HepG2 (cell line): ENCODE results near the gene CRTC2. TPM values are rescaled to one million over a fixed set of nuclear protein-coding genes. Genes with fewer than 3 reads are reported as not detected.

Source experiments
- AGO1 ChIP-seq: fragments of 200-400 bp; formaldehyde crosslinking; IDR thresholded peaks from 2 replicates; pipeline ENCODE4 v1.6.1; 2017; ENCODE audit warnings: mild to moderate bottlenecking, low read depth, low read length, moderate library complexity; ENCODE audit not compliant: poor library complexity, severe bottlenecking
- EED ChIP-seq: sonication (generic); formaldehyde crosslinking; IDR thresholded peaks from 2 replicates; pipeline ENCODE4 v1.5.0; 2020; ENCODE audit warnings: mild to moderate bottlenecking, missing genetic modification reagents
- KAT8 ChIP-seq: IDR thresholded peaks from 2 replicates; pipeline ENCODE4 v1.6.1; 2016; ENCODE audit warnings: missing genetic modification reagents, missing compliant biosample characterization
- KDM6A ChIP-seq: IDR thresholded peaks from 2 replicates; pipeline ENCODE4 v1.6.1; 2016; ENCODE audit warnings: low read depth
- NCOA1 ChIP-seq: sonication (generic); formaldehyde crosslinking; IDR thresholded peaks from 2 replicates; pipeline ENCODE4 v1.9.0; 2021; ENCODE audit warnings: missing genetic modification reagents
- NFATC3 ChIP-seq: sonication (generic); formaldehyde crosslinking; IDR thresholded peaks from 2 replicates; pipeline ENCODE4 v1.5.1; 2020; ENCODE audit warnings: mild to moderate bottlenecking, missing genetic modification reagents
- PHF20 ChIP-seq: sonication (generic); formaldehyde crosslinking; IDR thresholded peaks from 2 replicates; pipeline ENCODE4 v1.5.0; 2020; ENCODE audit warnings: mild to moderate bottlenecking, missing genetic modification reagents
- WIZ ChIP-seq: sonication (generic); formaldehyde crosslinking; IDR thresholded peaks from 2 replicates; pipeline ENCODE4 v1.5.1; 2020; ENCODE audit warnings: mild to moderate bottlenecking, missing genetic modification reagents
- ZBTB7B ChIP-seq: sonication (generic); formaldehyde crosslinking; IDR thresholded peaks from 2 replicates; pipeline ENCODE4 v1.4.0; 2020; ENCODE audit warnings: missing genetic modification reagents
- ZFP90 ChIP-seq: sonication (generic); formaldehyde crosslinking; IDR thresholded peaks from 2 replicates; pipeline ENCODE4 v1.8.0; 2022; ENCODE audit warnings: missing genetic modification reagents, mild to moderate bottlenecking, inconsistent platforms, borderline replicate concordance
- ZKSCAN1 ChIP-seq: fragments of 150-350 bp; IDR thresholded peaks from 2 replicates; pipeline ENCODE4 v1.6.1; 2014; ENCODE audit warnings: low read length
- ZMAT3 ChIP-seq: sonication (generic); formaldehyde crosslinking; conservative IDR thresholded peaks from 2 replicates; pipeline ENCODE4 v1.7.0; 2021; ENCODE audit warnings: missing genetic modification reagents
- ZNF670 ChIP-seq: sonication (generic); formaldehyde crosslinking; IDR thresholded peaks from 2 replicates; pipeline ENCODE4 v1.8.0; 2022; ENCODE audit warnings: mild to moderate bottlenecking, missing genetic modification reagents, borderline replicate concordance
- ZNF761 ChIP-seq: sonication (generic); formaldehyde crosslinking; conservative IDR thresholded peaks from 2 replicates; pipeline ENCODE4 v1.4.0; 2020; ENCODE audit warnings: mild to moderate bottlenecking, missing genetic modification reagents
- polyA plus RNA-seq, 8 experiments: library from polyadenylated mRNA; depleted of rRNA in 3 of 8; stranded (reverse) in 7 of 8; unstranded in 1 of 8; fragments of >200 nt; fragmentation: Illumina TruSeq in 4 of 8; extraction: Trizol in 4 of 8; gene quantifications; 2 replicates each; pipeline versions ENCODE4 v1.2.1 to v1.2.3, GENCODE V29; 2011 to 2016; ENCODE audit warnings: low read depth in 4 of 8, missing spikeins in 1 of 8, mixed read lengths in 1 of 8; ENCODE audit not compliant: insufficient read depth in 1 of 8
- total RNA-seq, 5 experiments: library from RNA; depleted of rRNA; stranded (reverse); fragments of >200 nt; fragmentation: Illumina TruSeq; extraction: Trizol; gene quantifications; 2 replicates each; pipeline ENCODE4 v1.2.3, GENCODE V29; 2016; ENCODE audit warnings: low read depth in 1 of 5
- TF ChIP-seq, protein P1 (sequence below): sonication (generic); formaldehyde crosslinking; IDR thresholded peaks from 2 replicates; pipeline ENCODE4 v1.5.1; 2020; ENCODE audit warnings: mild to moderate bottlenecking, missing genetic modification reagents, borderline replicate concordance
- TF ChIP-seq, protein P2 (sequence below): sonication (generic); formaldehyde crosslinking; IDR thresholded peaks from 2 replicates; pipeline ENCODE4 v1.9.0; 2022; ENCODE audit warnings: missing genetic modification reagents, mild to moderate bottlenecking, borderline replicate concordance
- TF ChIP-seq, protein P3 (sequence below): IDR thresholded peaks from 2 replicates; pipeline ENCODE4 v1.6.1; 2018; ENCODE audit warnings: missing genetic modification reagents
- TF ChIP-seq, protein P4 (sequence below): sonication (generic); formaldehyde crosslinking; IDR thresholded peaks from 2 replicates; pipeline ENCODE4 v1.4.0; 2020; ENCODE audit warnings: missing genetic modification reagents

CRTC2 gene
- total and polyA plus RNA-seq, 2 of the 13 experiments (the other 11 are each of a cell fraction or from before 2014, with no cell fraction given), result 6.1 to 26.7 TPM

DNA sequence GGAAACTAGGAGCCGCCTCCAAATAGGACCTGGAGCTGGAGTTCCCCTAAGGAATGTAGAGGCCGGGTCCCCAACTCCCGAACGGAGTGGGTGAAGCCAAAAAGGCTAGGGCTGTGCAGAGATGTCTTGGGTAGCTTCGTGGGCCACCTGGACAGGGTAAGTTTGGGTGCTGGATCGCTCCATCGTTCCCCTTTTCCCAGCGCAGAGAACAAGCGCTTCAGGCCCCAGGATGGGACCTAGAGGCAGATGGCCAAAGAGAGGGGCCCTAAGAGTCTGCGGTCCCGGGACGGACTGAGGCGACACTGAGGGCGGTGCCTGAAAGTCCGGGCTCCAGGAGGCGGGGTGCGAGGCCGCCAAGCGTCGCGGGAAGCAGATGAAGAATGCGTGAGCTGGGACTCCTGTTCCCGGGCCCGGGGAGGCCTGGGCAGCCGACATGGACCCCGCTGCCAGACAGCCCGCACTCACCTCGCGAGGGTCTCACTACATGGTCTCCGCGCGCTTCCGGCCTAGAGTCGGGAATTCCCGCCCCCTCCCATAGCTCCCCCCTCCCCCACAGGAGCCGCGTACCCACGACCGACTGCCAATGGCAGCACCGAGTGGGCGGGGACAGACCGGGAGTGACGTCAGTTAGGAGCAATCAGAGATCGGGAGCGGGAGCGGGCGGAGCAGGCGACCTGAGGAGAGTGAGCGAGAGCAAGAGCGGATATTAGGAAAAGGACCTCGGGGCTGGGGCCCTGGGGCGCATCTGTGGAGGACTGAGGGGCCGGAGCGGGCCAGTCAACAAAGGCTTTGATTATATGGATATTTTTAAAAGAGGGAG lies 4.8 kb upstream of the CRTC2 start, which contains the start of gene SLC39A1 (continued):
- TF ChIP-seq, protein P1, sequence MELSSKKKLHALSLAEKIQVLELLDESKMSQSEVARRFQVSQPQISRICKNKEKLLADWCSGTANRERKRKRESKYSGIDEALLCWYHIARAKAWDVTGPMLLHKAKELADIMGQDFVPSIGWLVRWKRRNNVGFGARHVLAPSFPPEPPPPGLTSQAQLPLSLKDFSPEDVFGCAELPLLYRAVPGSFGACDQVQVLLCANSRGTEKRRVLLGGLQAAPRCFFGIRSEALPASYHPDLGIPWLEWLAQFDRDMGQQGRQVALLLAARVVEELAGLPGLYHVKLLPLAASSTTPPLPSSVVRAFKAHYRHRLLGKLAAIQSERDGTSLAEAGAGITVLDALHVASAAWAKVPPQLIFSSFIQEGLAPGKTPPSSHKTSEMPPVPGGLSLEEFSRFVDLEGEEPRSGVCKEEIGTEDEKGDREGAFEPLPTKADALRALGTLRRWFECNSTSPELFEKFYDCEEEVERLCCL, result peak; percentile 79; the same call in 1 of the 2 replicates
- no peak for TF ChIP-seq WIZ (CRISPR knock-in tag)
- TF ChIP-seq ZNF670 (CRISPR knock-in tag), result no peak
- TF ChIP-seq AGO1, result peak; percentile 48
- TF ChIP-seq, protein P2, sequence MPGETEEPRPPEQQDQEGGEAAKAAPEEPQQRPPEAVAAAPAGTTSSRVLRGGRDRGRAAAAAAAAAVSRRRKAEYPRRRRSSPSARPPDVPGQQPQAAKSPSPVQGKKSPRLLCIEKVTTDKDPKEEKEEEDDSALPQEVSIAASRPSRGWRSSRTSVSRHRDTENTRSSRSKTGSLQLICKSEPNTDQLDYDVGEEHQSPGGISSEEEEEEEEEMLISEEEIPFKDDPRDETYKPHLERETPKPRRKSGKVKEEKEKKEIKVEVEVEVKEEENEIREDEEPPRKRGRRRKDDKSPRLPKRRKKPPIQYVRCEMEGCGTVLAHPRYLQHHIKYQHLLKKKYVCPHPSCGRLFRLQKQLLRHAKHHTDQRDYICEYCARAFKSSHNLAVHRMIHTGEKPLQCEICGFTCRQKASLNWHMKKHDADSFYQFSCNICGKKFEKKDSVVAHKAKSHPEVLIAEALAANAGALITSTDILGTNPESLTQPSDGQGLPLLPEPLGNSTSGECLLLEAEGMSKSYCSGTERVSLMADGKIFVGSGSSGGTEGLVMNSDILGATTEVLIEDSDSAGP (CRISPR knock-in tag), result peak; percentile 46; the same call in 1 of the 2 replicates
- TF ChIP-seq KAT8 (CRISPR knock-in tag), result peak; percentile 61
- 0 out of 2 replicates have a peak, but pooled peaks have one; percentile 53 for TF ChIP-seq ZMAT3 (CRISPR knock-in tag)
- no peak for TF ChIP-seq ZKSCAN1
- TF ChIP-seq, protein P3, sequence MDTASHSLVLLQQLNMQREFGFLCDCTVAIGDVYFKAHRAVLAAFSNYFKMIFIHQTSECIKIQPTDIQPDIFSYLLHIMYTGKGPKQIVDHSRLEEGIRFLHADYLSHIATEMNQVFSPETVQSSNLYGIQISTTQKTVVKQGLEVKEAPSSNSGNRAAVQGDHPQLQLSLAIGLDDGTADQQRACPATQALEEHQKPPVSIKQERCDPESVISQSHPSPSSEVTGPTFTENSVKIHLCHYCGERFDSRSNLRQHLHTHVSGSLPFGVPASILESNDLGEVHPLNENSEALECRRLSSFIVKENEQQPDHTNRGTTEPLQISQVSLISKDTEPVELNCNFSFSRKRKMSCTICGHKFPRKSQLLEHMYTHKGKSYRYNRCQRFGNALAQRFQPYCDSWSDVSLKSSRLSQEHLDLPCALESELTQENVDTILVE (CRISPR knock-in tag), result no peak
- TF ChIP-seq NCOA1 (CRISPR knock-in tag), result peak; percentile 83; the same call in 1 of the 2 replicates
- TF ChIP-seq ZNF761, result 0 out of 2 replicates have a peak, but pooled peaks have one; percentile 31
- 0 out of 2 replicates have a peak, but pooled peaks have one; percentile 43 for TF ChIP-seq ZBTB7B
- no peak for TF ChIP-seq KDM6A (CRISPR knock-in tag)
- TF ChIP-seq, protein P4, sequence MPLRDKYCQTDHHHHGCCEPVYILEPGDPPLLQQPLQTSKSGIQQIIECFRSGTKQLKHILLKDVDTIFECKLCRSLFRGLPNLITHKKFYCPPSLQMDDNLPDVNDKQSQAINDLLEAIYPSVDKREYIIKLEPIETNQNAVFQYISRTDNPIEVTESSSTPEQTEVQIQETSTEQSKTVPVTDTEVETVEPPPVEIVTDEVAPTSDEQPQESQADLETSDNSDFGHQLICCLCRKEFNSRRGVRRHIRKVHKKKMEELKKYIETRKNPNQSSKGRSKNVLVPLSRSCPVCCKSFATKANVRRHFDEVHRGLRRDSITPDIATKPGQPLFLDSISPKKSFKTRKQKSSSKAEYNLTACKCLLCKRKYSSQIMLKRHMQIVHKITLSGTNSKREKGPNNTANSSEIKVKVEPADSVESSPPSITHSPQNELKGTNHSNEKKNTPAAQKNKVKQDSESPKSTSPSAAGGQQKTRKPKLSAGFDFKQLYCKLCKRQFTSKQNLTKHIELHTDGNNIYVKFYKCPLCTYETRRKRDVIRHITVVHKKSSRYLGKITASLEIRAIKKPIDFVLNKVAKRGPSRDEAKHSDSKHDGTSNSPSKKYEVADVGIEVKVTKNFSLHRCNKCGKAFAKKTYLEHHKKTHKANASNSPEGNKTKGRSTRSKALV (CRISPR knock-in tag), result peak; percentile 22; the same call in 1 of the 2 replicates
- TF ChIP-seq PHF20 (CRISPR knock-in tag), result peak; percentile 52
- TF ChIP-seq EED, result no peak
- TF ChIP-seq ZFP90 (CRISPR knock-in tag), result peak; percentile 24; the same call in 1 of the 2 replicates
- no peak for TF ChIP-seq NFATC3 (CRISPR knock-in tag)
